DMS153 (cell line): ENCODE results near the gene ACR.
A peak's percentile ranks its signal among the peaks of the same experiment; 100 is the strongest.
"Not testable (repeated sequence)": the region's sequence is repeated elsewhere in the genome, so short reads cannot be mapped to it uniquely, and the experiment has no call there.

Source experiments
- DNase-seq: peaks from one replicate; lab custom pipeline; 2025; lab: John Stamatoyannopoulos, UW

Gene ACR

DNA sequence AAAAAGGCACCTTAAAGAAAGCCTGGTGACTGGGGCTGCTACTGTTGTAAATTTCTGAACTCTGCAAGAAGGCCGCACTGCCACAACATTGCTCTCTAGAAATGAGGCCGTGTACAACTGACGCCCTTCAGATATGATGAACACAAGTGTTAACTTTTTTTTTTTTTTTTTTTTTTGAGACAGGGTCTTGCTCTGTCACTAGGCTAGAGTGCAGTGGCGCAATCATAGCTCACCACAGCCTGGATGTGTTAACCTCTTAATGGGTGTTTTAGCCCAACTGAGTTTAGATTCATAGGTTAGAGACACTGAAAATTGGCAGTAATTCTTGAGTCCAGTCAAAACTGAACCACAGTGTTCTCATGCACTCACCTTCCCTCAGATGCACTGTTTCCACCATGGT lies 42.2 kb downstream of the ACR start:
- DNase-seq: not testable (repeated sequence)

DNA sequence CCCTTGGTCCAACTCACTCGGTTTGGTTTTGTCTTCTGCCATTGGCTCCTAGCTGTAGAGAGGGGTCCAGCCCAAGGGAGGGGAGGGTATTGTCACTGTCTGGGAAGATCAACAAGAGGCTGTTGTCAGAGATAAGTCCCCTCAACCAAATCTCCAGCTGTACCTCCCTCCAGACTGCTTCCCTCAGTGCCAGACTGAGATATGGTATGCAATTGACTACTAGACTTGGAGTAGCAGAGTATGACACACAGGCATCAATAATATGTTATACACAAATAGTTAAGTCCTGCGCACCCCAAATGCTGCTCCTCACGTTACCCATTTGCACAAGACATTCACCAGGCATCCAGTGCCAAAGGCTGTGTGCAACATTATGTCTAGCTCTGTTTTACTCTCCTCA lies 44.2 kb downstream of the ACR start:
- not testable (repeated sequence) for DNase-seq

DNA sequence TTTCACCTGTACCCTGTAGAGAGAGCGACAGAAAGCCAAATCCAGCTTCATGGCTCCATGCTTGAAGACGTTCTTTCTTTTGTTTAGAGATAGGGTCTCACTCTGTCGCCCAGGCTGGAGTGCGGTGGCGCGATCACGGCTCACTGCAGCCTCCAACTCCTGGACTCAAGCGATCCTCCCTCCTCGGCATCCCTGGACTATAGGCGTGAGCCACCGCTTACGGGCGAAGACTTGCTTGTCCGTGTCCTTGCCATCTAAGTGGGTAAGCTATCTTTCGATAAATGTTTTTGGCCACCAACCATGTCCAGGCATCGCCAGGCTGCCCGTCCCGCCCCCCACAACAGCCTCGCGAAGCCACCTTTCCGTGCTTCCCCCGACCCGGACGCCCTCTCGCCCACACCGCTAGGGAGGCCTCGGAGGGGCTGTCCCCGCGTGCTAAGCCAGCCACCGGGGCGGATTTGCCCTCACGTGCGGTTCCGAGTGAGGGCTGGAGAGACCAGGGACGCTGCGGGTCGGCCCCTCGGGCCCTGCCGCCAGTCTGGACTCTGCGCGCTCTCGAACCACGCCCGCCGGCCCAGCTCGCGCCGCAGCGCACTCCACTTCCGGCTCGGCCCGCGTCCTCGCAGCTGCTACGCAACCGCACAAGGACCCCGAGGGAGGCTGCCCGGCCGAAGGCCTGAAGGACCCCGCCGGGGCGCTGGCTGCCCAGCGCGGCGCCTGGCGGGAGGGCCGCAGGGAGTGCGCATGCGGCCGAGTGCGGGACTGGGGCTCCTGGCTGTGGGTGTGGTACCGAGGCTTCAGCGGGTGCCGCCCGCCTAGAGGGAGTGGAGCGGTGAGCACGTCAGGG lies 45.3 kb downstream of the ACR start, which contains the start of gene RABL2B:
Gene RABL2B (minus strand): TSS at position 604 of the 847 bp plus-strand sequence. CDS start 1,342 bp downstream, outside the sequence.
- peak; percentile 68 for DNase-seq

DNA sequence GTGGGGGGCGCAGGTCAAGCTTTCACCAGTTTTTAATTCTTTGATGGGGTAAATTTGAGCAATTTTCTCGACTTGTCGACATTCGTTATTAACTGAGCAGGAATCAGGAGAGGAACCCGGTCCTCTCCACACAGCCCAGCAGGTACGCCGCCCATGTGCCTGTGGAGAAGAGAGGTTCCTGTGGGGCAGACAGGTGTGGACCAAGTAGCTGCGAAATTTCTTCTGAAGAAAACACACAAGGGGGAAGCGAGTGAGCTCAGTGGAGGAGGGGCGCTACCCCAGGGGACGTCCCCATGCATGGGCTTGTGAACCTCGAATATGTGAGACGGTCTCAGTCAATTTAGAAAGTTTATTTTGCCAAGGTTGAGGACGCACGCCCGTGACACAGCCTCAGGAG lies 45.9 kb downstream of the ACR start:
- DNase-seq: not testable (repeated sequence)

DNA sequence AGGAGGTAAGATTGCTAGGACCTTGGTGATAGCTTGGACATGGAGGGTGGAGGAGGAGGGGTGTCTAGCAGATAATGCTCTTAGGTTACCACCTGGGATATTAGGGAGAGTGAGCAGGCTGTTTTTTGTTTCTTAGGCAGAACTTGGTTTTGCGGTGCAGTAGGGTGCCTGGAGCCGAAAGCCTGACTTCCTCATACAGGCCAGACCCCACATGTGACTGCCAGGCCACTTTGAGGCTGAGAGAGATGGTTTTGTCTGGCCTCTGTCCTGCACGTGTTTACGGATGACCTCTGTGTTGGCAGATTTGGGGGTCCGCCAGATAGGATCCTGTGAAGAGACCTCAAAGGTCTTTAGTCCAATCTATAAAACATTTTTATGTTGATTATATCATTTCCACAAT lies 47.3 kb downstream of the ACR start:
- DNase-seq: not testable (repeated sequence)

DNA sequence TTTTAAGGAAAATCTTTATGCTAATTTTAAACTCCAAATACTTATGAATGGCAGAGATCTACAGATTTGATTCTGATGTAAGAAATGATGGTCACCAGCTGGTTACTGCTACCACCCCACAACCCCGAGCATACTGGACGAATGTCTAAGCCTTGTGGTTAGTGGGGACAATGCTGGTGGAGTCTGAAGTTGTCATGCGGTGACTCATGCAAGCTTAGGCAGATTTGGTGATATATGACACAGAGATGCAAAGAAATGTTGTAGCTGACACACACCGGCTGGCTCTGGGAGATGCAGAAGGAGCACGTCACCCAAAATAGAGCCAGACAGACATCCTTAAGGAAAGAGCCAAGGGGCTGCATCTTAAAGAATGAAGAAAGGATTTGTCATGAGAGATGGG lies 48.9 kb downstream of the ACR start:
- DNase-seq: not testable (repeated sequence)
